ENCODE results near the gene PGD.
A peak's percentile ranks its signal among the peaks of the same experiment; 100 is the strongest.
"Not testable (repeated sequence)": the region's sequence is repeated elsewhere in the genome, so short reads cannot be mapped to it uniquely, and the experiment has no call there.

PGD gene

GRCh38 chr1:10374442-10374860 lies 24.4 kb upstream of the PGD start:
- no peaks in the 10 kb centered on the region for H3F3A ChIP-seq (ENCODE audit: insufficient read depth, low read length)
- no peaks in the 10 kb centered on the region for H3K27me3 ChIP-seq (ENCODE audit: insufficient read depth, low read length)
- H3K79me2 ChIP-seq (ENCODE audit: insufficient read depth, low read length), result no peaks in the 10 kb centered on the region
- H3K9me2 ChIP-seq (ENCODE audit: low read depth, low read length), result no peaks in the 10 kb centered on the region
- H3K27ac ChIP-seq (ENCODE audit: low read depth, low read length, poor library complexity, severe bottlenecking), result no peak overlapping the region
- no peak overlapping the region for H3K9ac ChIP-seq (ENCODE audit: low read length)
- H2AFZ ChIP-seq (ENCODE audit: low read length), result no peak overlapping the region
- no peak for TF ChIP-seq EZH2 (IDR thresholded peaks at IDR 0.05; ENCODE audit: borderline replicate concordance, low read length)
- TF ChIP-seq, protein P1, sequence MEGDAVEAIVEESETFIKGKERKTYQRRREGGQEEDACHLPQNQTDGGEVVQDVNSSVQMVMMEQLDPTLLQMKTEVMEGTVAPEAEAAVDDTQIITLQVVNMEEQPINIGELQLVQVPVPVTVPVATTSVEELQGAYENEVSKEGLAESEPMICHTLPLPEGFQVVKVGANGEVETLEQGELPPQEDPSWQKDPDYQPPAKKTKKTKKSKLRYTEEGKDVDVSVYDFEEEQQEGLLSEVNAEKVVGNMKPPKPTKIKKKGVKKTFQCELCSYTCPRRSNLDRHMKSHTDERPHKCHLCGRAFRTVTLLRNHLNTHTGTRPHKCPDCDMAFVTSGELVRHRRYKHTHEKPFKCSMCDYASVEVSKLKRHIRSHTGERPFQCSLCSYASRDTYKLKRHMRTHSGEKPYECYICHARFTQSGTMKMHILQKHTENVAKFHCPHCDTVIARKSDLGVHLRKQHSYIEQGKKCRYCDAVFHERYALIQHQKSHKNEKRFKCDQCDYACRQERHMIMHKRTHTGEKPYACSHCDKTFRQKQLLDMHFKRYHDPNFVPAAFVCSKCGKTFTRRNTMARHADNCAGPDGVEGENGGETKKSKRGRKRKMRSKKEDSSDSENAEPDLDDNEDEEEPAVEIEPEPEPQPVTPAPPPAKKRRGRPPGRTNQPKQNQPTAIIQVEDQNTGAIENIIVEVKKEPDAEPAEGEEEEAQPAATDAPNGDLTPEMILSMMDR (IDR thresholded peaks at IDR 0.05; ENCODE audit: low read length), result no peak
- H3K36me3 ChIP-seq (ENCODE audit: insufficient read depth, low read length), result no peaks in the 10 kb centered on the region
- no peak overlapping the region for H3K4me2 ChIP-seq (ENCODE audit: low read length)
- no peak overlapping the region for H3K4me3 ChIP-seq (ENCODE audit: low read depth, low read length, poor library complexity, severe bottlenecking)
- H3K4me1 ChIP-seq (ENCODE audit: insufficient read depth, low read length, severe bottlenecking), result no peaks in the 10 kb centered on the region
- H4K20me1 ChIP-seq (ENCODE audit: insufficient read depth, low read length), result no peaks in the 10 kb centered on the region
- no peaks in the 10 kb centered on the region for H3K9me3 ChIP-seq (ENCODE audit: low read length)

- H3K4me2 ChIP-seq (ENCODE audit: low read length); H3K9me3 ChIP-seq (ENCODE audit: low read length); H3K4me3 ChIP-seq (ENCODE audit: low read depth, low read length, poor library complexity, severe bottlenecking); H3K9me2 ChIP-seq (ENCODE audit: low read depth, low read length); H3K36me3 ChIP-seq (ENCODE audit: insufficient read depth, low read length); H3K9ac ChIP-seq (ENCODE audit: low read length); H2AFZ ChIP-seq (ENCODE audit: low read length); H3K79me2 ChIP-seq (ENCODE audit: insufficient read depth, low read length); H4K20me1 ChIP-seq (ENCODE audit: insufficient read depth, low read length); H3F3A ChIP-seq (ENCODE audit: insufficient read depth, low read length); H3K4me1 ChIP-seq (ENCODE audit: insufficient read depth, low read length, severe bottlenecking); H3K27ac ChIP-seq (ENCODE audit: low read depth, low read length, poor library complexity, severe bottlenecking); H3K27me3 ChIP-seq (ENCODE audit: insufficient read depth, low read length): not testable (repeated sequence)
- TF ChIP-seq, protein P1 (IDR thresholded peaks at IDR 0.05; ENCODE audit: low read length), result peak; percentile 67
Measured at GRCh38 chr1:10377365-10378029, 21.4 kb upstream of the PGD start.

GRCh38 chr1:10378081-10378841 lies 20.6 kb upstream of the PGD start:
- Histone ChIP-seq H4K20me1 (ENCODE audit: insufficient read depth, low read length) (no peaks in the 10 kb centered on the region), H3K9me3 (ENCODE audit: low read length) (no peaks in the 10 kb centered on the region), H3F3A (ENCODE audit: insufficient read depth, low read length) (no peaks in the 10 kb centered on the region), H3K9ac (ENCODE audit: low read length) (no peak overlapping the region), H2AFZ (ENCODE audit: low read length) (no peak overlapping the region), H3K4me2 (ENCODE audit: low read length) (no peak overlapping the region), H3K4me1 (ENCODE audit: insufficient read depth, low read length, severe bottlenecking) (no peaks in the 10 kb centered on the region), H3K79me2 (ENCODE audit: insufficient read depth, low read length) (no peaks in the 10 kb centered on the region), H3K9me2 (ENCODE audit: low read depth, low read length) (no peaks in the 10 kb centered on the region), H3K4me3 (ENCODE audit: low read depth, low read length, poor library complexity, severe bottlenecking) (no peak overlapping the region), H3K36me3 (ENCODE audit: insufficient read depth, low read length) (no peaks in the 10 kb centered on the region), H3K27ac (ENCODE audit: low read depth, low read length, poor library complexity, severe bottlenecking) (no peak overlapping the region), H3K27me3 (ENCODE audit: insufficient read depth, low read length) (peaks cover under 1% of the 10 kb centered on the region; the same call in 1 of the 2 replicates)
- TF ChIP-seq, protein P1 (IDR thresholded peaks at IDR 0.05; ENCODE audit: low read length), result no peak
- TF ChIP-seq EZH2 (IDR thresholded peaks at IDR 0.05; ENCODE audit: borderline replicate concordance, low read length), result no peak

Measured in OCI-LY1 (cell line).